ENCODE measurements around the gene EMSY.
A peak's percentile ranks its signal among the peaks of the same experiment; 100 is the strongest.
"Not testable (repeated sequence)": the region's sequence is repeated elsewhere in the genome, so short reads cannot be mapped to it uniquely, and the experiment has no call there.

Gene EMSY

DNA sequence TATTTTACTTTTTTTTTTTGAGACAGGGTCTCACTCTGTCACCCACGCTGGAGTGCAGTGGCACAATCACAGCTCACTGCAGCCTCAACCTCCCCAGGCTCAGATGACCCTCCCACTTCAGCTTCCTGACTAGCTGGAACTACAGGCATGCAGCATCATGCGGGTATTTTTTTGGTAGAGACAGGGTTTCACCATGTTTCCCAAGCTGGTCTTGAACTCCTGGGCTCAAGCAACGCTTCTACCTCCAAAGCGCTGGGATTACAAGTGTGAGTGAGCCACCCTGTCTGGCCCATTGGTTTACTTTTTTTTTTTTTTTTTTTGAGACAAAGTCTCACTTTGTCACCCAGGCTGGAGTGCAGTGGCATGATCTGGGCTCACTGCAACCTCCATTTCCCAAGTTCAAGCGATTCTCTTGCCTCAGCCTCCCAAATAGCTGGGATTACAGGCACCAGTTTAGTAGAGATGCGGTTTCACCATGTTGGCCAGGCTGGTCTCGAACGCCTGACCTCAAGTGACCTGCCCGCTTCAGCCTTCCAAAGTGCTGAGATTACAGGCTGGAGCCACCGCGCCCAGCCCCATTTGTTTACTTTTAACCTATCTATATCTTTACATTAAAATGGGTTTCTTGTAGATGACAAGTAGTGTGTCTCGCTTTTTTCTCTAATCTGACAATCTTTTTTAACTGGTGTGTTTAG, 127.5 kb downstream of the EMSY start:
- DNase-seq = not testable (repeated sequence)

DNA sequence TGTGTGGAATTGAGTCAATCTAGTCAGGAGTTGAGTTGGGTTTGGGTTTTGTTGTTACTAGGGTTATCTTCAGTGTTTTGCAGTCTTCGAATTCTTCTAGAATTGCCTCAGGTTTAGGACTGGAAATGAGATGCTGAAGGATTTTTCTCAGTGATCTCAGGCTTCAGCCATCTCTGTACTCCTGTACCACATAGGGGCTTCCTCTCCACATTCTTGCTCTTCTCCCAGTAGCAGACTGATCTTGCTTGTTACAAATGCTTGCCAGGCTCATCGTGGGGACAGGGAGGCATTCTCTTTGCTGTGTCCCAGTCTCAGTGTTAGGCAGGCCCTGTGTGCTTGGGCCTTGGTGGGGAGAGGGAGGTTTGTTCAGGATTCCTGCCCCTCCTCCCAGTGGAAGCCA, 129.6 kb downstream of the EMSY start:
- DNase-seq = peak; percentile 53

- DNase-seq = no peak
Measured at GRCh38 chr11:76574879-76575278, 130.1 kb downstream of the EMSY start.

GRCh38 chr11:76577226-76577920, 132.6 kb downstream of the EMSY start:
- DNase-seq = peak; percentile 89

DNA sequence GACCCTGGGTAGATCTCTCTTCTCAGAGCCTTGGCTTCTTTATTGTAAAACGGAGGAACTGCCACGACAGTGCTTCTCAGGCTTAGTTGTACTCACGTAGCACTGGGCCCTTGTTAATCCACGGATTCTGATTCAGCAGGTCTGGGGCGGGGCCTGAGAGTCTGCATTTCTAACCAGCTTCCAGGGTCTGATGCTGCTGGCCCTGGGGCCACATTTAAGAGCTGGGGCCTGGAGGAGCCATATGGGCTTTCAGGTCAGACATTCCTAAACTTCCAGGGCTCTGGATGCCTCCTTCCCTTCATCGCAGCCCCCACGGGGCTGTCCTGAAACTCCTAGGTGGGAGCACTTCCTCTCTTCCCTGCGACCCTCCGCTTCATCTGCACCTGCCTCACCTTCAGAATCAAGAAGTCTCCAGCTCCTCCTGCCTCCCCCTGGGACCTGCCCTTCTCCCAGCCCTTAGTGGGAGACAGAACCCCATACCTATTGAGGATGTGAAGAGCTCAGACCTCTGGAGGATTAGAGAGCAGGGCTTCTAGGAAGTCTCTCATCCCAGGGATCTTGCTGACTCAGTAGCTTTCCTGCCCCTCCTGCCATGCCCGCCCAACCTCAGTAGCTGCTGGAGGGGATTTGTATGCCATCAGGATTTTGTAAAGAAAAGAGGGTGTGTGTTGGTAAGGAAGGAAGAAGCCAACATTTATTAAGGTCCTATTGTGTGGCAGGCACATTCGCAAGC, 133.3 kb downstream of the EMSY start:
- DNase-seq = no peak

- peak; percentile 17 for DNase-seq
Measured at GRCh38 chr11:76578654-76579055, 133.8 kb downstream of the EMSY start.

DNA sequence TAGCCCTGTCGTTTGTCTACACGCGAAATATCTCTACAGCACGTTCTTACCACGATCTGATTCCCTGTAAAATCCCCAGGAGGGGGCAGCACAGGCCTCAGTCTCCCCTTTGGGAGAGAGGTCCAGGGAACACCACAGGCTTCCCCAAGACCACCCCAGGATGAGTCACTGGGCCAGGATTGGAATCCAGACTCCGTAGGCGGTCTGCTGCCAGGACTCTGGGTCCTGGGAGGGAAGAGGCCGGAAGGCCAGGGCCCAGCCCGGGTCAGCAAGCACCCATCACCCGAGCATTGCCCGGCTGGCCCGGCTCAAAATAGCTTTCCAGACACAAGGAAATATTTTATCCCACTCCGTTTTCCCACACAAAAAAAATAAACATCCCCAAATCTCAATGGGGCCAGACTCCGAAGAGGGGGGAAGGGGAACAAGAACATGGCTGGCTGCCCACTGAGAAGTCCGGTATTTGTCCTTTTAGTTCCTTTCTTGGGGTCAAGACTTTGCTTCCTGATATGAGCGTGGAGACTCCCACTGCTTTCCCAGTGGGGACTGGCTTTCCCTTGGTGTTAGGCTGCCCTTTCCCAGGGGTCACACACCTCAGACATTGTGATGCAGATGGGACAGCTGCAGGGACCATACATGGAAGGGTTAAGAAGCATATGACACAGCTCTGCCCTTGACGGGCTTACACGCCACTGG, 134.4 kb downstream of the EMSY start:
- DNase-seq = no peak

- DNase-seq = no peak
Measured at GRCh38 chr11:76579752-76580151, 134.9 kb downstream of the EMSY start.

GRCh38 chr11:76582471-76582870, 137.7 kb downstream of the EMSY start:
- DNase-seq = not testable (repeated sequence)

DNA sequence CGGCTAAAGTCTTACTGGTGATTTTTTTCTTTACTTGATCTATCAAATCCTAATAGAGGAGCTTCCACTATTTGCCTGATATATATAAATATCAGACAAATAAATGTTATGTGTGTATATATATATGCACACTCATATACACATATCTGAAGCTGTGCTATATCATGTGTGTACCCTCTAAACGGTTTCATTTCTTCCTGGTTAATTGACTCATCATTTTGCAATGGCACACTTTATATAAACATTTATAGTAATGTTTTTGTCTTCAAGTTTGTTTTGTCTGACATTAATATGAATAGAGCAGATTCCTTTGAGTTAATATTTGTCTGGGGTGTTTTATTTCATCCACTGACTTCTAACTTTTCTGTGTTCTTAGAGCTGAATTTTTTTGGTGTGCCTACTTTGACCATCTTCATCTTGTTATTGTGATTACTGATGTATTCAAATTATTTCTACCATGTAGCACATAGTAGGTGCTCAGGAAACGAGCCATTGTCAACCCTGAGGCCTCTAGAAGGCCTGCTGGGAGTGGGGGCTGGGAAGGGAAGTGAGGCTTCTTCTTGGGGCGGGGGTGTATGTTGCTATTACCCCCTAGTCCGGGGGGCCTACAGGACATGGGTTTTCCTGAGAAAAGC, 143.1 kb downstream of the EMSY start:
- no peak for DNase-seq

- peak; percentile 26 for DNase-seq
Measured at GRCh38 chr11:76588455-76589325, 143.9 kb downstream of the EMSY start.

DNA sequence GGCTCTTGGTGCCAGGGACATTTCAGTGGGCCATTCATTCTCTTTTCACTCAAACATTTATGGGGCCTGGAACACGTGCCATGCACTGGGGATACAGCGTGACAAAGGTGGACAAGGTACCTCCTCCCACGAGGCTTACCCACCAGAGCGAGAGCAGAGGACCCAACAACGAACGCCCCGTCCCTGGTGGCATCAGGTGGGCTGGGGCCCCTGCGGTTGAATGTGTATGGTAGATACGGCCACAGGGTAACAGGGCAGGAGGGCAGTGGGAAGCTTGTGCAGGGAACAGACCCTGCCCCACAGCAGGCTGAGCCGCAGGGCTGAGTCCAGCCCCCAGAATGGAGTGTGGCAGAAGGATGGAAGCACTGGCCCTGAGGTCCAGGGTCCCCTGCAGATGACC, 144.7 kb downstream of the EMSY start:
- DNase-seq = no peak

DNA sequence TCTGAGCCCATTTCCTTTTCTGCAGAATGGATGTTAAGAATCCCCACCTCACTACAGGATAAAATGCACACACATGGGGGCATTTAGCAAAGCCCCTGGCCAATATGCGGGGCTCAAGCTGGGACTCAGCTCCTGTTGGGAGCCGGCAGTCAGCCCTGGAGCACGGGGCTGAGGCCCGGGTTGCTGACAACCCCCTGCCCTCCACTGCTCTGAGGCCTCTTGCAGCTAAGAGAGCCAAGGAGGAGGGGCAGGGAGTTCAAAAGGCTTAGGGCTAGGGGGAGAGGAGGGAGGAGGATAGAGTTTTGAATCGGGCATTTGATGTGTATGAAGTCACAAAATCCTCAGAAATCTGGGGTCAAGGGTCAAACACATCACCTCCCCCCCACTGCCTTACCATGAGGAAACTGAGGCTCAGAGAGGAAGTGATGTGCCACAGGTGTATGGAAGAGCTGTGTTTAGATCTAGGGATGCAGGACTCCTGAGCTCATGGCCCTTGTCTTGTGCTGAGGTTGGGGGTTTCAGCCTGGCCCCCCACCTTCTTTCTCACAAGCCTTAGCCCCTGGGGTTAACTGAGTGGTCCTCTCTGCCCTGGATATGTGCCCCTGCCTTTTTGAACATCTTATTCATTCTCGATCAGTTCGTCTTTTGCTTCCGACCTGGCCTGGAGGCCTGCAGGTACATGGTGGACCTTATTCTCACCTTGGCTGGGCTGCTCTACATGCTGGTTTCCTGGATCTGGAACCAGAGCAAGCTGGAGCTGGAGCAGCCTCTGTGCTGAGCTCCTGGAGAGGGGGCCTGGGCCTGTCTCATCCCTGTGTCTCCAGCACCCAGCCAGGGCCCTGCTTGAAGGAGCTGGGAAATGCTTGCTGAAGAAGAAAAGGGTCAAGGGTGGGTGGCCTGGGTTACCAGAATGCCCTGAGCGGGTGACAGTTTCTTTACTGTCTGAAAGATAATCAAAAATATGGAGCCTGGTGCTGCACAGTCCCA, 145.4 kb downstream of the EMSY start:
- DNase-seq = no peak

DNA sequence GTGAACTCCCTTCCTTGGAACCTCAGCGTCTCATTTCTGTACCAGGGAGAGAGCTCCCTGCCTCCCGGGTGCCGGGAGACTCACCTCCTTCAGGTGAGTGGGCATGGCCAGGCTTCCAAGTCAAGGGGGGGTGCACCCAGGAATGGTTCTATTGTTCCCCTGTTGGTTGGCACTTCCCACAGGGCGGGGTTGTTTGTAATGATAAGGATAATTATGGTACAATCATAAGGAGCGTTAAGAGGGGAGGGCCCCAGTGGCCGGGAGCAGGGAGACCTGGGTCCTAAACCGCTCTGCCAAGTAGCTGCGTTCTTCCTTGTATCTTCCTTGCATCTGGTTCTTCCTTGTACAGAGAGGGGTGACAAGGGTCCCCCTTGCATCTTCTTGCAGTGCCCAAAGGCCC, 146.6 kb downstream of the EMSY start:
- DNase-seq = no peak

DNA sequence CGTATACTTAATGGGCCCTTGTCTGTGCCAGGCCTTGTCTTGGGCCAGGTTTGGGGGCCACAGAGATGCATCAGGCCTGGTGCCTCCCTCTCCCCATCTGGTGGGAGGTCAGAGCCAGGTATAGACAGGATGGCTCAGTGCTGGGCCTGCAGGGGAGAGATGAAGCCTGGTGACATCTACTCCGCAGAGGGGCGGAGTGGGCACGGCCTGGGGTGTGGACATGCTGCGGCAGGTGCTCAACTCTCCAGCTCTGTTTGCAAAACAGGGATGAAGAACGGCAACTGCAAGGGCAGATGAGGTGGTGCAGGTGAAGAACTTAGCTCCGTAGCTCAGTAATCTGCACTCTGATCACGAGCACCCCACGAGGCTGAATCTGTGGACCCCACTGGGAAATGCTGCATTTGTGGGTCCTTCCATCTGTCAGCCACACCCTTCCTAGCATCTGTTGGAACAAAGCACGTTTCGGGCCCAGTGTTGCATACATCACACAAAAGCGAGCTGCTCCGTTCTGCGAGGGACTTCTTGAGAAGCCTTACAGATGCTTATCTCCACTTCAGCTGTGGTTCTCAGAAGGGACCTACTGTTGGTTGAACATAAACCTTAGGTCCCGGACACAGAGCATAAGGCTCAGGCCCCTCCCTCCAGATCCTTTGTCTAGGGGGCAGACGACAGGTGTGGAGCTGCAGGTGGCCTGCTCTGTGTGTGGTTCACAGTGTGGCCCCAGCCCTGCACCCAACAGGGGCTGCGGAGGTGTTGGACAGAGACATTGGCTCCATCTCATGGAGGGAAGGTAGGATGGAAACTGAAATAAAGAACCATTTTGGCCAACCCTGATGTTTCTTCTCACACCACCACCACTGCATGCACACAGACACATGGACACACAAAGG, 147.5 kb downstream of the EMSY start:
- DNase-seq = no peak

- DNase-seq = no peak
Measured at GRCh38 chr11:76592961-76593360, 148.1 kb downstream of the EMSY start.

DNA sequence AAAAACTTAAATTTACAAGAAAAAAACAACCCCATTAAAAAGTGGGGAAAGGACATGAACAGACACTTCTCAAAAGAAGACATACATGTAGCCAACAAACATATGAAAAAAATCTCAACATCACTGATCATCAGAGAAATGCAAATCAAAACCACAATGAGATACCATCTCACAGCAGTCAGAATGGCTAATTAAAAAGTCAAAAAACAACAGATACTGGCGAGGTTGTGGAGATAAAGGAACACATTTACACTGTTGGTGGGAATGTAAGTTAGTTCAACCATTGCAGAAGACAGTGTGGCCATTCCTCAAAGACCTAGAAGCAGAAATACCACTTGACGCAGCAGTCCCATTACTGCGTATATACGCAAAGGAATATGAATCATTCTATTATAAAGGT, 150.3 kb downstream of the EMSY start:
- not testable (repeated sequence) for DNase-seq

DNA sequence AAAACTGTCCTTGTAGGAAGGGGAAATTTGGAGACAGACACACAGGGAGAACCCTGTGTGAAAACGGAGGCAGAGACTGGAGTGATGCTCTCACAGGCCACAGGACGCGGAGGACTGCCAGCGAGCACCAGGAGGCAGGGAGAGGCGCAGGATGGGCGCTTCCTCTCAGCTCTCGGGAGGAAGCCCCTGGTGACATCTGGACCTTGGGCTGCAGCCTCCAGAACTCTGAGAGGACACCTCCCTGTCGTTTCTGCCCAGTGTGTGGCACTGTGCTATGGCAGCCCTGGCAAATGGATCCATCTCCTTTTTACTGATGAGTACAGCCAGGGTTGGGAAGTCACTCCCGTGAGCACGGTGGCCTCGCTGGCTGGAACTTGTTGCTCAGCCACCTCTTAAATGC, 151.8 kb downstream of the EMSY start:
- DNase-seq = no peak
